ENCODE measurements around the gene RAB3GAP2.

RAB3GAP2 gene

GRCh38 chr1:220290140-220290761, 18.0 kb upstream of the RAB3GAP2 start:
- no peaks in the 10 kb centered on the region for H3K4me1 ChIP-seq (ENCODE audit: control insufficient read depth, insufficient read depth, low read length)
- H3K9me3 ChIP-seq (ENCODE audit: control insufficient read depth, insufficient read depth, low read length) = no peaks in the 10 kb centered on the region
- DNase-seq (ENCODE audit: low read depth, low spot score) = no peak
- no peak overlapping the region for H3K27ac ChIP-seq (ENCODE audit: low read length)
- no CpG with 5 or more reads among the region's 4 CpGs for WGBS (ENCODE audit: insufficient coverage, insufficient read length)
- no peaks in the 10 kb centered on the region for H3K27me3 ChIP-seq (ENCODE audit: control insufficient read depth, insufficient read depth, low read length)
- H3K4me3 ChIP-seq (ENCODE audit: low read length) = no peak overlapping the region
- H3K36me3 ChIP-seq (ENCODE audit: control insufficient read depth, insufficient read depth, low read length) = no peaks in the 10 kb centered on the region

GRCh38 chr1:220287129-220287528, 14.9 kb upstream of the RAB3GAP2 start:
- DNase-seq (ENCODE audit: low read depth, low spot score) = no peak
- no CpG with 5 or more reads among the region's 8 CpGs for WGBS (ENCODE audit: insufficient coverage, insufficient read length)
- Histone ChIP-seq H3K27ac (ENCODE audit: low read length) (no peak overlapping the region), H3K4me1 (ENCODE audit: control insufficient read depth, insufficient read depth, low read length) (no peaks in the 10 kb centered on the region), H3K27me3 (ENCODE audit: control insufficient read depth, insufficient read depth, low read length) (no peaks in the 10 kb centered on the region), H3K36me3 (ENCODE audit: control insufficient read depth, insufficient read depth, low read length) (no peaks in the 10 kb centered on the region), H3K4me3 (ENCODE audit: low read length) (no peak overlapping the region), H3K9me3 (ENCODE audit: control insufficient read depth, insufficient read depth, low read length) (no peaks in the 10 kb centered on the region)

DNA sequence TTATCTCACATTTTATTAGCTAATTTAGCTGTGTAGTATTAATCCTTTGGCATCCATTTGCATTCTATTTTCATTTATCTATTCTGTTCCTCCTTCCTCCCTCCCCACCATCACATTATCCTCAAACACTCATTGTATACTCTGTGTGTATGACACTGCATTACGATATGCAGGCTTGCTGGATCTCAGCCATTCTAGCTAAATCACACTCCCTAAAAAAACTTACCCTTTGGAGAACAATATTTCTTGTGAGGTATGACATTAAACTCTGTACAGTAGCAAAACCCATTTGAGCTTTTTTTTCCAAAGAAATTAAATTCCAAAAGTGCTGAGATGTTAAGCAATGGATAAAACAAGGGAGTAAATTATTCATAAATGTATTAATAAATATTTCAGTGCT, 11.4 kb upstream of the RAB3GAP2 start:
- H3K4me3 ChIP-seq (ENCODE audit: low read length) = no peak overlapping the region
- no peak overlapping the region for H3K27ac ChIP-seq (ENCODE audit: low read length)
- H3K4me1 ChIP-seq (ENCODE audit: control insufficient read depth, insufficient read depth, low read length) = peaks cover 1% of the 10 kb centered on the region; the same call in 1 of the 2 replicates
- no peaks in the 10 kb centered on the region for H3K27me3 ChIP-seq (ENCODE audit: control insufficient read depth, insufficient read depth, low read length)
- no peaks in the 10 kb centered on the region for H3K36me3 ChIP-seq (ENCODE audit: control insufficient read depth, insufficient read depth, low read length)
- H3K9me3 ChIP-seq (ENCODE audit: control insufficient read depth, insufficient read depth, low read length) = no peaks in the 10 kb centered on the region
- DNase-seq (ENCODE audit: low read depth, low spot score) = no peak
- no CpG with 5 or more reads among the region's 1 CpG for WGBS (ENCODE audit: insufficient coverage, insufficient read length)

- Histone ChIP-seq H3K27me3 (ENCODE audit: control insufficient read depth, insufficient read depth, low read length) (no peaks in the 10 kb centered on the region), H3K36me3 (ENCODE audit: control insufficient read depth, insufficient read depth, low read length) (no peaks in the 10 kb centered on the region), H3K4me1 (ENCODE audit: control insufficient read depth, insufficient read depth, low read length) (peaks cover 1% of the 10 kb centered on the region; the same call in 1 of the 2 replicates), H3K27ac (ENCODE audit: low read length) (no peak overlapping the region), H3K4me3 (ENCODE audit: low read length) (no peak overlapping the region), H3K9me3 (ENCODE audit: control insufficient read depth, insufficient read depth, low read length) (no peaks in the 10 kb centered on the region)
- no peak for DNase-seq (ENCODE audit: low read depth, low spot score)
- WGBS (ENCODE audit: insufficient coverage, insufficient read length) = no CpG with 5 or more reads among the region's 2 CpGs
Measured at GRCh38 chr1:220281159-220281574, 8.9 kb upstream of the RAB3GAP2 start.

GRCh38 chr1:220280249-220280648, 8.0 kb upstream of the RAB3GAP2 start:
- peaks cover 1% of the 10 kb centered on the region; the same call in 1 of the 2 replicates for H3K4me1 ChIP-seq (ENCODE audit: control insufficient read depth, insufficient read depth, low read length)
- no peak overlapping the region for H3K27ac ChIP-seq (ENCODE audit: low read length)
- no peak for DNase-seq (ENCODE audit: low read depth, low spot score)
- WGBS (ENCODE audit: insufficient coverage, insufficient read length) = no CpG with 5 or more reads among the region's 3 CpGs
- no peak overlapping the region for H3K4me3 ChIP-seq (ENCODE audit: low read length)
- H3K27me3 ChIP-seq (ENCODE audit: control insufficient read depth, insufficient read depth, low read length) = no peaks in the 10 kb centered on the region
- H3K36me3 ChIP-seq (ENCODE audit: control insufficient read depth, insufficient read depth, low read length) = no peaks in the 10 kb centered on the region
- H3K9me3 ChIP-seq (ENCODE audit: control insufficient read depth, insufficient read depth, low read length) = no peaks in the 10 kb centered on the region

GRCh38 chr1:220278991-220279390, 6.7 kb upstream of the RAB3GAP2 start:
- no peak for DNase-seq (ENCODE audit: low read depth, low spot score)
- no CpG with 5 or more reads among the region's 3 CpGs for WGBS (ENCODE audit: insufficient coverage, insufficient read length)
- Histone ChIP-seq H3K4me1 (ENCODE audit: control insufficient read depth, insufficient read depth, low read length) (peaks cover 7% of the 10 kb centered on the region; the same call in 1 of the 2 replicates), H3K27ac (ENCODE audit: low read length) (no peak overlapping the region), H3K9me3 (ENCODE audit: control insufficient read depth, insufficient read depth, low read length) (no peaks in the 10 kb centered on the region), H3K4me3 (ENCODE audit: low read length) (no peak overlapping the region), H3K36me3 (ENCODE audit: control insufficient read depth, insufficient read depth, low read length) (no peaks in the 10 kb centered on the region), H3K27me3 (ENCODE audit: control insufficient read depth, insufficient read depth, low read length) (no peaks in the 10 kb centered on the region)

GRCh38 chr1:220275430-220275829, 3.2 kb upstream of the RAB3GAP2 start:
- Histone ChIP-seq H3K4me3 (ENCODE audit: low read length) (no peak overlapping the region), H3K27me3 (ENCODE audit: control insufficient read depth, insufficient read depth, low read length) (no peaks in the 10 kb centered on the region), H3K36me3 (ENCODE audit: control insufficient read depth, insufficient read depth, low read length) (no peaks in the 10 kb centered on the region), H3K27ac (ENCODE audit: low read length) (no peak overlapping the region), H3K4me1 (ENCODE audit: control insufficient read depth, insufficient read depth, low read length) (peaks cover 5% of the 10 kb centered on the region; the same call in 1 of the 2 replicates), H3K9me3 (ENCODE audit: control insufficient read depth, insufficient read depth, low read length) (no peaks in the 10 kb centered on the region)
- no peak for DNase-seq (ENCODE audit: low read depth, low spot score)
- WGBS (ENCODE audit: insufficient coverage, insufficient read length) = no CpG with 5 or more reads among the region's 6 CpGs

- H3K4me1 ChIP-seq (ENCODE audit: control insufficient read depth, insufficient read depth, low read length) = peaks cover 5% of the 10 kb centered on the region; the same call in 1 of the 2 replicates
- H3K27ac ChIP-seq (ENCODE audit: low read length) = peak overlapping the region; percentile 5
- no peaks in the 10 kb centered on the region for H3K36me3 ChIP-seq (ENCODE audit: control insufficient read depth, insufficient read depth, low read length)
- WGBS (ENCODE audit: insufficient coverage, insufficient read length) = no CpG with 5 or more reads among the region's 2 CpGs
- H3K9me3 ChIP-seq (ENCODE audit: control insufficient read depth, insufficient read depth, low read length) = no peaks in the 10 kb centered on the region
- DNase-seq (ENCODE audit: low read depth, low spot score) = no peak
- H3K4me3 ChIP-seq (ENCODE audit: low read length) = no peak overlapping the region
- H3K27me3 ChIP-seq (ENCODE audit: control insufficient read depth, insufficient read depth, low read length) = no peaks in the 10 kb centered on the region
Measured at GRCh38 chr1:220274251-220274855, 2.1 kb upstream of the RAB3GAP2 start.

- no CpG with 5 or more reads among the region's 5 CpGs for WGBS (ENCODE audit: insufficient coverage, insufficient read length)
- H3K4me1 ChIP-seq (ENCODE audit: control insufficient read depth, insufficient read depth, low read length) = peaks cover 5% of the 10 kb centered on the region; the same call in 1 of the 2 replicates
- no peaks in the 10 kb centered on the region; the same call in 1 of the 2 replicates for H3K36me3 ChIP-seq (ENCODE audit: control insufficient read depth, insufficient read depth, low read length)
- DNase-seq (ENCODE audit: low read depth, low spot score) = no peak
- H3K4me3 ChIP-seq (ENCODE audit: low read length) = peak overlapping the region; percentile 38; the same call in 1 of the 2 replicates
- no peaks in the 10 kb centered on the region for H3K9me3 ChIP-seq (ENCODE audit: control insufficient read depth, insufficient read depth, low read length)
- no peaks in the 10 kb centered on the region for H3K27me3 ChIP-seq (ENCODE audit: control insufficient read depth, insufficient read depth, low read length)
- H3K27ac ChIP-seq (ENCODE audit: low read length) = no peak overlapping the region
Measured at GRCh38 chr1:220272841-220273090, 513 bp upstream of the RAB3GAP2 start.

DNA sequence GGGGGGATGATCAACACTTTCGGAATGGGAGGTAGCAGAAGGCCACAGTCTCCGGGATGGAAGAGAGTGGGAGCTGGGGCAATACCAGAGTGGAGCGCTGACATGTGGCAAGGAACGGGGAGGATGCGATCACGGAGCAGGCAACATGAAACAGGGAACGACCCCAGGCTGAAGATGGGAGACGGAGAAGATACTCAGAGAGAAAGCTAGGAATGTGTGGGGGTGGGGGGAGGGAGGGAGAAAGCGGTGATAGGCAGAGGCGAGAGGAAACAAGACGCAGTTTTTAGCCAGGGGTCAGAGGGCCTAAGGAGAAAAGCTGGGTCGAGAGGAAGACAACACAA, 577 bp downstream of the RAB3GAP2 start:
- Histone ChIP-seq H3K27ac (ENCODE audit: low read length) (no peak overlapping the region), H3K4me1 (ENCODE audit: control insufficient read depth, insufficient read depth, low read length) (peaks cover 5% of the 10 kb centered on the region; the same call in 1 of the 2 replicates), H3K36me3 (ENCODE audit: control insufficient read depth, insufficient read depth, low read length) (no peaks in the 10 kb centered on the region; the same call in 1 of the 2 replicates), H3K9me3 (ENCODE audit: control insufficient read depth, insufficient read depth, low read length) (no peaks in the 10 kb centered on the region), H3K4me3 (ENCODE audit: low read length) (peak overlapping the region; percentile 70), H3K27me3 (ENCODE audit: control insufficient read depth, insufficient read depth, low read length) (no peaks in the 10 kb centered on the region)
- no peak for DNase-seq (ENCODE audit: low read depth, low spot score)
- WGBS (ENCODE audit: insufficient coverage, insufficient read length) = no CpG with 5 or more reads among the region's 12 CpGs

- Histone ChIP-seq H3K9me3 (ENCODE audit: control insufficient read depth, insufficient read depth, low read length) (no peaks in the 10 kb centered on the region), H3K4me1 (ENCODE audit: control insufficient read depth, insufficient read depth, low read length) (no peaks in the 10 kb centered on the region; the same call in 1 of the 2 replicates), H3K36me3 (ENCODE audit: control insufficient read depth, insufficient read depth, low read length) (no peaks in the 10 kb centered on the region; the same call in 1 of the 2 replicates), H3K27me3 (ENCODE audit: control insufficient read depth, insufficient read depth, low read length) (no peaks in the 10 kb centered on the region), H3K4me3 (ENCODE audit: low read length) (no peak overlapping the region), H3K27ac (ENCODE audit: low read length) (no peak overlapping the region)
- WGBS (ENCODE audit: insufficient coverage, insufficient read length) = no CpG with 5 or more reads among the region's 2 CpGs
- no peak for DNase-seq (ENCODE audit: low read depth, low spot score)
Measured at GRCh38 chr1:220269036-220269435, 3.2 kb downstream of the RAB3GAP2 start.
